Diencephalon (tissue), 1 donor: ENCODE data around the gene WDR17. TPM values are rescaled to one million over a fixed set of nuclear protein-coding genes. Genes with fewer than 3 reads are reported as not detected.

ENCODE experiments used
- small RNA-seq: library from RNA; depleted of rRNA; stranded (forward); fragments of <200 nt; gene quantifications from one replicate; pipeline ENCODE3, GENCODE V24; 2014
- total RNA-seq: library from RNA; depleted of rRNA; stranded (reverse); fragments of >200 nt; gene quantifications from one replicate; pipeline ENCODE4 v1.2.3, GENCODE V29; 2014

Gene WDR17
- 84.2 TPM for total RNA-seq

DNA sequence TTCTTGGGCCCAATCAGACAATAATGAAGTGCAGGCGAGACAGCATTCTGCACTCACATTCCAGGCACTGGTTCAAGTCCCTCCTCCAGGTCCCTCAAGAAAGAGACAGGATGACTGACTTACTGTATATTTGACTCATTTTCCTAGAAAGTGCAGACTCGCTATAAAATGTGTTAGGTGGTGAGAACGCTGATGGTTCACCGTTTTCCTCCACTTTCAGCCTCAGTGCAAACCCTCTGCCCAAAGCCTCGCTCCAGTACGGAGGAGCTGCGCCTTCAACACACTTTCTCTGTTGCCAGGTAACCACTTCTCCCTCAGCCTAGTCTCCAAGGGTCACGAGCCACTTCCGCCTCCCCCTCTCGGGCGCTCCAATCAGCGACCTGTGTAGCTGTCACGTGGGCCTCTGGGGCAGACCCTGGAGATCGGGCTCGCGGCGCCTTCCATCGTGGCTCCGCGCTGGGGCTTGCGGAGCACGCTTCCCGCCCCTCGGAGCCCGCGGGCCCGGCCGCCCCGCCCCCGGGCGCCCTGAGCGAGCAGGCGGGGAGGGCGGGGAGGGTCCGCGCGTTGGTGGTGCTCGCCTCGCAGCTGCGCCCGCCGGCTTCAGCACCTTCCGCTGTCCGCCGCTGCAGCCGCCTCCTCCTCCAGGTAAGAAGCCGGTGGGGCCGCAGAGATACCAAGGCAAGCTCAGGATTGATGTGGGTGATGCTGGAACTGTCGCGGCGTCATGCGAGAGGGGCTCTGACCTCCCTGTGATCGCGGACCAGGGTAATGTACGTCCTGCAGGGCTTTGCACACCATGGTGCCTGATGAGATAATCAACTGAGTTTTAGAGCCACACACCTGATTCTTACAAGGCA lies at the start of gene WDR17:
Gene WDR17, plus strand, starts transcription at position 407 of the 857 bp plus-strand sequence. CDS start 45,740 bp downstream, outside the sequence.

DNA sequence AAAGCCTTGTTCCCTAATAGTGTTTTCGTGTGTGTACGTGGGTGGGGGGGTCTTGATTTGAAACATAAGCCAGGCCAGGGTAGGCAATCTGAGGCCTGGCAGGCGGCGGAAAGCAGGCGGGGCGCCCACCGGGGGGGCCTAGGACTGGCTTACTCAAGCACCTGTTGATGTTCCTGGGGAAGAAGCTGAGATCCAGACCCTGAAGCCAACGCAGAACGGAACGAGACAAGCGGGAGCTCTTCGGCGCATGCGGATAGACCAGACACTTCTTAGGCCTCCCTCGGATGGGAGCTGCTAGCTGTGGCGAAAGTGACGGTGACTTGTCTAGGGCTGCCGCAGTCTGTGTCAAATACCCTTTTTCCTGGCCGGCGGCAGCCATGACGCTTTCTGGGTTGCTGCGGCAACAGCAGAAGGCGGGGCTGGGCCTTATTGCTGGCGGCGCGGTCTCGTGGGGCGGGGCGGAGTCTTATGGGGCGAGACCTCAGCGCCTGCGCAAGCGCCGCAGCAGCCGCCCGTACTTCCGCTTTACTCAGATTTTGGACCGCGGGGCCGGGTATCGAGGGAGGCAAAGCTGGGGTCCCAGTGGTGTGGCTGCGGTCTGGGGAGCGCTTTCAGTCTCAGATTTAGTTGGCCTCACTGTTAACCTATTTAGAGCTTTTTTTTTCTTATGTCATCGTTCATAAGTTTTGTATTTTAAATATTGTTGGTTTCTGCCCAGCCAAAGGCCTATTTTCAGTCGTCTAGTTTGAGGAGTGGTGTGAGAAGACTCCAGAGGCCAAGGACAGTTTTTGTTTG lies 129.7 kb downstream of the WDR17 start, which contains the start of gene SPATA4:
Gene SPATA4, minus strand, starts transcription at position 402 of the 795 bp plus-strand sequence. Its CDS starts 23 bp downstream, at position 379.

Small RNAs within 50 kb of the gene (small RNA-seq; reads per million reads assigned to genes)
- gene RF00432, result not detected

Other genes with a start within 250 kb of the WDR17 start
- gene SPATA4, start 129.7 kb downstream of the WDR17 start, total RNA-seq, result 2.3 TPM
- gene ASB5, start 203.4 kb downstream of the WDR17 start, total RNA-seq, result 0.46 TPM